Duodenal mucosa (tissue), 2 donors: ENCODE results near the gene TBC1D22B.
"Not testable (repeated sequence)": the region's sequence is repeated elsewhere in the genome, so short reads cannot be mapped to it uniquely, and the experiment has no call there.

Experiments
- H3K27ac ChIP-seq: one replicate; pipeline ENCODE4 v1.7.0; 2013; ENCODE audit warnings: low read depth, low read length
- H3K27me3 ChIP-seq, 2 donors: one replicate each; pipeline ENCODE4 v1.7.0; 2013; ENCODE audit warnings: low read length in 2 of 2, control low read depth in 1 of 2; ENCODE audit not compliant: insufficient read depth in 2 of 2, control insufficient read depth in 1 of 2
- H3K36me3 ChIP-seq, 2 donors: one replicate each; pipeline ENCODE4 v1.7.0; 2013; ENCODE audit warnings: low read length in 2 of 2, control low read depth in 1 of 2; ENCODE audit not compliant: insufficient read depth in 2 of 2, control insufficient read depth in 1 of 2
- H3K4me1 ChIP-seq, 2 donors: one replicate each; pipeline ENCODE4 v1.7.0; 2013; ENCODE audit warnings: low read length in 2 of 2, control low read depth in 1 of 2; ENCODE audit not compliant: insufficient read depth in 2 of 2, control insufficient read depth in 1 of 2
- H3K4me3 ChIP-seq, 2 donors: one replicate each; pipeline ENCODE4 v1.7.0; 2013; ENCODE audit warnings: low read length in 2 of 2, low read depth in 1 of 2
- H3K9ac ChIP-seq, 2 donors: one replicate each; pipeline ENCODE4 v1.7.0; 2013; ENCODE audit warnings: low read length in 2 of 2, low read depth in 1 of 2
- H3K9me3 ChIP-seq, 2 donors: one replicate each; pipeline ENCODE4 v1.7.0; 2013; ENCODE audit warnings: low read length in 2 of 2, control low read depth in 1 of 2; ENCODE audit not compliant: control insufficient read depth in 1 of 2

TBC1D22B gene

GRCh38 chr6:37302086-37302686 lies 44.6 kb downstream of the TBC1D22B start:
- Histone ChIP-seq H3K27me3 (no peaks in the 10 kb centered on the region), H3K9ac (no peak overlapping the region), H3K4me1 (no peaks in the 10 kb centered on the region), H3K9me3 (no peaks in the 10 kb centered on the region), H3K36me3 (peaks cover 25 to 51% of the 10 kb centered on the region in 2 donors), H3K27ac (no peak overlapping the region), H3K4me3 (no peak overlapping the region)

GRCh38 chr6:37303091-37303660 lies 45.6 kb downstream of the TBC1D22B start:
- H3K27me3 ChIP-seq = no peaks in the 10 kb centered on the region
- no peaks in the 10 kb centered on the region for H3K4me1 ChIP-seq
- no peaks in the 10 kb centered on the region for H3K9me3 ChIP-seq
- peaks cover 25 to 51% of the 10 kb centered on the region in 2 donors for H3K36me3 ChIP-seq
- H3K4me3 ChIP-seq = no peak overlapping the region
- no peak overlapping the region for H3K9ac ChIP-seq
- no peak overlapping the region for H3K27ac ChIP-seq

- Histone ChIP-seq H3K4me3 (no peak overlapping the region), H3K27ac (no peak overlapping the region), H3K9me3 (no peaks in the 10 kb centered on the region), H3K27me3 (no peaks in the 10 kb centered on the region), H3K9ac (no peak overlapping the region), H3K36me3 (peaks cover 26 to 50% of the 10 kb centered on the region in 2 donors), H3K4me1 (no peaks in the 10 kb centered on the region)
Observed at GRCh38 chr6:37303891-37304503, 46.4 kb downstream of the TBC1D22B start.

GRCh38 chr6:37304766-37305165 lies 47.2 kb downstream of the TBC1D22B start:
- H3K27ac ChIP-seq = no peak overlapping the region
- no peaks in the 10 kb centered on the region for H3K27me3 ChIP-seq
- no peak overlapping the region for H3K9ac ChIP-seq
- H3K4me1 ChIP-seq = no peaks in the 10 kb centered on the region
- H3K4me3 ChIP-seq = no peak overlapping the region
- H3K36me3 ChIP-seq = peaks cover 29 to 49% of the 10 kb centered on the region in 2 donors
- no peaks in the 10 kb centered on the region for H3K9me3 ChIP-seq

GRCh38 chr6:37305841-37306425 lies 48.4 kb downstream of the TBC1D22B start:
- no peaks in the 10 kb centered on the region for H3K27me3 ChIP-seq
- H3K27ac ChIP-seq = no peak overlapping the region
- H3K9me3 ChIP-seq = no peaks in the 10 kb centered on the region
- peaks cover 29 to 49% of the 10 kb centered on the region in 2 donors for H3K36me3 ChIP-seq
- no peak overlapping the region for H3K4me3 ChIP-seq
- H3K9ac ChIP-seq = no peak overlapping the region
- no peaks in the 10 kb centered on the region for H3K4me1 ChIP-seq

GRCh38 chr6:37306624-37307222 lies 49.2 kb downstream of the TBC1D22B start:
- H3K27me3 ChIP-seq = no peaks in the 10 kb centered on the region
- H3K4me1 ChIP-seq = no peaks in the 10 kb centered on the region

DNA sequence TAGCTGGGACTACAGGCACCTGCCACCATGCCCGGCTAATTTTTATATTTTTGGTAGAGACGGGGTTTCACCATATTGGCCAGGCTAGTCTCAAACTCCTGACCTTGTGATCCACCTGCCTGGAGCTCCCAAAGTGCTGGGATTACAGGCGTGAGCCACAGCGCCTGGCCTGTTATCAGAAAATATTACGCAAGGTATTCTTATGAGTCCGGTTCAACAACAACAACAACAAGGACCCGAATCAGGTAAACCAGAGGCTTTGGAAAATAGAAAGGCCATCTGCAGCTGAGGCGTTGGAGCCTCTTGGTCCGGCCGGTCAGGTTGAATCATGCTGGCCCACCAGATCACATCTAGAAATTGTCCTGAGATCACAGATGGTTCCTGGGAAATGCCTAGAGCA lies 49.9 kb downstream of the TBC1D22B start:
- not testable (repeated sequence) for H3K9me3 ChIP-seq, H3K4me3 ChIP-seq, H3K9ac ChIP-seq, H3K27me3 ChIP-seq, H3K27ac ChIP-seq, H3K4me1 ChIP-seq
- H3K36me3 ChIP-seq = peaks cover 19 to 43% of the 10 kb centered on the region in 2 donors

More at GRCh38 chr6:37306624-37307222, 49.2 kb downstream of the TBC1D22B start:
- no peak overlapping the region for H3K4me3 ChIP-seq
- H3K9ac ChIP-seq = no peak overlapping the region
- H3K9me3 ChIP-seq = no peaks in the 10 kb centered on the region
- H3K36me3 ChIP-seq = peaks cover 27 to 49% of the 10 kb centered on the region in 2 donors
- no peak overlapping the region for H3K27ac ChIP-seq

DNA sequence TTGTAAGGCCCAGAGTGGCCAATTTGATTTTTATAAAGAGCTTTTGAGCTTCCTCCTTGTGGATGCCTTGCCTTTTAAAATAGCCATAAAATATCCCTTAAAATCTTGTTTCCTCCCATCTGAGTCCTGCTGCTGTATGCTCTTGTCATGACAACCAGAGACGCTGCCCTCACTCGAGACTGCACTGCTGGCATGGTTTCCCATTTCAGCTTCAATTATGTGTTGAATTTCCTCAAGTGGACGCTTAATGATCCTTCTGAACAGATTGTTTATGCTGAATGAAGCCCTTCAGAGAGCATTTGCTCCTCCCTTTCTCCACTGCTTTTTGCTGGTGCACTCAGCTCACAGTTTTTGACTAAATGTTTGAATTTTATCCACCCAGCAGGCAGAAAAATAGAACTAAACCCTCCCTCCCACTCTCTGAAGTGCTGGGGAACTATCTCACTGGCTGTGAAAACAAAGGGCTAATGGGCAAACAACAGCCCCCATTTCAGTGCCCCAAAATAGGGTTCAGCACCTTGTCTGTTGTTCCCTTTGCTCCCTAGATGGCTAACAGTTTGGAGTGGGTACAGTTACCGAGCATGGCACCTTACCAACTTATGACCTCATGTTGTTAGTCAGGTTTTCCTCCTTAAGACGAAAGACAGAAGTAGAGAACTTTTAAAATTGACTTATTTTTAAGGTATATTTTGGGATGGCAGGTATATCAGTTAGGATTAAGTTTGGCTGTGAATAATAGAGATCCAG lies 50.7 kb downstream of the TBC1D22B start:
- Histone ChIP-seq H3K36me3 (peaks cover 20 to 40% of the 10 kb centered on the region in 2 donors), H3K27ac (no peak overlapping the region), H3K9me3 (no peaks in the 10 kb centered on the region), H3K4me1 (no peaks in the 10 kb centered on the region), H3K4me3 (no peak overlapping the region), H3K27me3 (no peaks in the 10 kb centered on the region), H3K9ac (no peak overlapping the region)

GRCh38 chr6:37309046-37309445 lies 51.5 kb downstream of the TBC1D22B start:
- no peak overlapping the region for H3K27ac ChIP-seq
- H3K9ac ChIP-seq = no peak overlapping the region
- no peaks in the 10 kb centered on the region for H3K9me3 ChIP-seq
- peaks cover 23 to 40% of the 10 kb centered on the region in 2 donors for H3K36me3 ChIP-seq
- H3K4me1 ChIP-seq = no peaks in the 10 kb centered on the region
- H3K4me3 ChIP-seq = no peak overlapping the region
- H3K27me3 ChIP-seq = no peaks in the 10 kb centered on the region
